GM18505 (cell line): ENCODE results near the gene UNCX.
"Not testable (repeated sequence)": the region's sequence is repeated elsewhere in the genome, so short reads cannot be mapped to it uniquely, and the experiment has no call there.

ENCODE experiments used
- ATAC-seq: cut with Tn5 transposase; IDR thresholded peaks from one replicate; pipeline ENCODE4 v1.9.1; 2021; ENCODE audit not compliant: unreplicated experiment
- POLR2A ChIP-seq: IDR thresholded peaks from 4 replicates; pipeline ENCODE4 v1.6.1; 2011; ENCODE audit warnings: borderline replicate concordance; ENCODE audit not compliant: insufficient read depth, insufficient read length; ENCODE audit errors: extremely low read depth

Gene UNCX

GRCh38 chr7:1278543-1278942, 45.9 kb downstream of the UNCX start:
- no peak for TF ChIP-seq POLR2A
- ATAC-seq: no peak

DNA sequence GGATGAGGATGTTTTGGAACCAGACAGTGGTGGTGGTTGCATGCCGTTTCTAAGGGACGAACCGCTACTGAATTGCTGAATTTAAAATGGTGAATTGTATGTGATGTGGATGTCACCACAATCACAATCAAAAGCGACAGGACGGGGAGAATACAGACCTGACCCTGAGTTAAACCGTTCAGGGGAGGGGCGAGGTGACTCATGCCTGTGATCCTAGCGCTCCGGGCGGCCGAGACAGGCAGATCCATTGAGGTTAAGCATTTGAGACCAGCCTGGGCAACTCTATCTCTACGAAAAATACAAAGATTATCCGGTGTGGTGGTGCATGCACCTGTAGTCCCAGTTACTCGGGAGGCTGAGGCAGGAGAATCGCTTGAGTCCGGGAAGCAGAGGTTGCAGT, 46.4 kb downstream of the UNCX start:
- ATAC-seq: no peak
- TF ChIP-seq POLR2A: no peak

DNA sequence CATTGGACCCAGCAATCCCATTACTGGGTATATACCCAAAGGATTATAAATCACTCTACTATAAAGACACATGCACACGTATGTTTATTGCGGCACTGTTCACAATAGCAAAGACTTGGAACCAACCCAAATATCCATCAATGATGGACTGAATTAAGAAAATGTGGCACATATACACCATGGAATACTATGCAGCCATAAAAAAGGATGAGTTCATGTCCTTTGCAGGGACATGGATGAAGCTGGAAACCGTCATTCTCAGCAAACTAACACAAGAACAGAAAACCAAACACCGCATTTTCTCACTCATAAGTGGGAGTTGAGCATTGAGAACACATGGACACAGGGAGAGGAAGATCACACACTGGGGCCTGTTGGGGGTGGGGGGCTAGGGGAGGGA, 47.2 kb downstream of the UNCX start:
- not testable (repeated sequence) for ATAC-seq

GRCh38 chr7:1281068-1281467, 48.4 kb downstream of the UNCX start:
- no peak for ATAC-seq
- TF ChIP-seq POLR2A: no peak

DNA sequence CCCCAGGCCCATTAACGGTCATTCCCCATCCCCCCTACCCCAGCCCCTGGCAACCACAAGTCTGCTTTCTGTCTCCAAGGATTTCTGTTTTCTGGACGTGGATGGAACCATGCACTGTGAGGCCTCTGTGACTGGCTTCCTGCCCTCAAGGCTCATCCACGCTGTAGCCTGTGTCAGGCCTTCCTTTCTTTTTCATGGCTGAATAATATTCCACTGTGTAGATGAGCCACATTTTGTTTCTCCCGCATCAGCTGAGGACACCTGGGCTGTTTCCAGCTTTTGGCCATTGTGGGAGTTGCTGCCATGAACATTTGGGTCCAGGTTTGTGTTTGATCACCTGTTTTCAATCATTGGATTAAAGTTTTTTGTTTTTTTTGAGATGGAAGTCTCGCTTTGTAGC, 50.0 kb downstream of the UNCX start:
- ATAC-seq: no peak
- TF ChIP-seq POLR2A: no peak

- TF ChIP-seq POLR2A: no peak
These were observed 50.7 kb downstream of the UNCX start for GRCh38 chr7:1283337-1283736.

GRCh38 chr7:1283941-1284742, 51.5 kb downstream of the UNCX start:
- TF ChIP-seq POLR2A: no peak
- no peak for ATAC-seq

More at GRCh38 chr7:1283337-1283736, 50.7 kb downstream of the UNCX start:
- ATAC-seq: no peak

- no peak for ATAC-seq
- TF ChIP-seq POLR2A: no peak
These were observed 52.2 kb downstream of the UNCX start for GRCh38 chr7:1284743-1285458.

GRCh38 chr7:1285556-1286301, 53.1 kb downstream of the UNCX start:
- no peak for ATAC-seq
- no peak for TF ChIP-seq POLR2A
